NCI-H1436 treated with DMSO at 0.1 percent for 48 hours (cell line): ENCODE measurements around the gene SPRR2G.
"Not testable (repeated sequence)": the region's sequence is repeated elsewhere in the genome, so short reads cannot be mapped to it uniquely, and the experiment has no call there.

ENCODE experiments used
- DNase-seq: peaks from one replicate; lab custom pipeline; 2025; lab: John Stamatoyannopoulos, UW

Gene SPRR2G

GRCh38 chr1:153150846-153151245 lies at the start of gene SPRR2G:
TSS of gene SPRR2G (minus strand) at chr1:153150890. CDS start at chr1:153150110, 780 bp downstream.
- no peak for DNase-seq

GRCh38 chr1:153195216-153195615 lies 44.5 kb upstream of the SPRR2G start:
- no peak for DNase-seq

- DNase-seq, result no peak
Measured at GRCh38 chr1:153194331-153195050, 43.8 kb upstream of the SPRR2G start.

- no peak for DNase-seq
Measured at GRCh38 chr1:153192697-153193096, 42.0 kb upstream of the SPRR2G start.

GRCh38 chr1:153190373-153190772 lies 39.7 kb upstream of the SPRR2G start:
- DNase-seq, result no peak

GRCh38 chr1:153188301-153188700 lies 37.6 kb upstream of the SPRR2G start:
- not testable (repeated sequence) for DNase-seq

GRCh38 chr1:153180556-153180955 lies 29.9 kb upstream of the SPRR2G start:
- DNase-seq, result no peak

- DNase-seq, result no peak
Measured at GRCh38 chr1:153178922-153179321, 28.2 kb upstream of the SPRR2G start.

GRCh38 chr1:153174624-153175023 lies 23.9 kb upstream of the SPRR2G start:
- no peak for DNase-seq

- no peak for DNase-seq
Measured at GRCh38 chr1:153168686-153169085, 18.0 kb upstream of the SPRR2G start.

GRCh38 chr1:153155541-153155940 lies 4.9 kb upstream of the SPRR2G start:
- no peak for DNase-seq

GRCh38 chr1:153152481-153152880 lies 1.8 kb upstream of the SPRR2G start:
- no peak for DNase-seq

- DNase-seq, result no peak
Measured at GRCh38 chr1:153141377-153141776, 9.3 kb downstream of the SPRR2G start.

- DNase-seq, result no peak
Measured at GRCh38 chr1:153140484-153140883, 10.2 kb downstream of the SPRR2G start.

- DNase-seq, result no peak
Measured at GRCh38 chr1:153133743-153134142, 16.9 kb downstream of the SPRR2G start.

GRCh38 chr1:153133267-153133666 lies 17.4 kb downstream of the SPRR2G start:
- no peak for DNase-seq

- not testable (repeated sequence) for DNase-seq
Measured at GRCh38 chr1:153128688-153129087, 22.0 kb downstream of the SPRR2G start.

- DNase-seq, result no peak
Measured at GRCh38 chr1:153127296-153127695, 23.4 kb downstream of the SPRR2G start.

GRCh38 chr1:153125536-153125935 lies 25.2 kb downstream of the SPRR2G start:
- DNase-seq, result no peak

- DNase-seq, result not testable (repeated sequence)
Measured at GRCh38 chr1:153123793-153124192, 26.9 kb downstream of the SPRR2G start.

- DNase-seq, result peak; percentile 8
Measured at GRCh38 chr1:153122831-153123421, 27.8 kb downstream of the SPRR2G start.

GRCh38 chr1:153120945-153121344 lies 29.7 kb downstream of the SPRR2G start:
- no peak for DNase-seq

- no peak for DNase-seq
Measured at GRCh38 chr1:153119491-153119971, 31.2 kb downstream of the SPRR2G start.

- DNase-seq, result not testable (repeated sequence)
Measured at GRCh38 chr1:153115264-153115663, 35.4 kb downstream of the SPRR2G start.
